Neural progenitor cell (in vitro differentiated cells): ENCODE data around the gene DEK. TPM values are rescaled to one million over a fixed set of nuclear protein-coding genes. Genes with fewer than 3 reads are reported as not detected.
"Not testable (repeated sequence)": the region's sequence is repeated elsewhere in the genome, so short reads cannot be mapped to it uniquely, and the experiment has no call there.

Source experiments
- DNase-seq: peaks from one replicate; pipeline ENCODE4 v3.0.0-alpha.2; 2016; ENCODE audit warnings: low spot score
- H2AFZ ChIP-seq: fragments of 200-600 bp; sonication (generic); replicated peaks from 2 replicates; pipeline ENCODE4 v1.6.1; 2016; ENCODE audit warnings: antibody characterized with exemption
- H3F3A ChIP-seq: fragments of 200-600 bp; sonication (generic); 2 replicates; pipeline ENCODE4 v1.6.1; 2016; ENCODE audit warnings: antibody characterized with exemption, low read depth
- H3K27ac ChIP-seq: fragments of 200-600 bp; sonication (generic); 2 replicates; pipeline ENCODE4 v1.5.1; 2016; ENCODE audit warnings: mild to moderate bottlenecking
- H3K27me3 ChIP-seq: fragments of 200-600 bp; sonication (generic); 2 replicates; pipeline ENCODE4 v1.6.1; 2016; ENCODE audit warnings: mild to moderate bottlenecking, moderate library complexity
- H3K36me3 ChIP-seq: fragments of 200-600 bp; sonication (generic); 2 replicates; pipeline ENCODE4 v1.5.1; 2016
- H3K4me1 ChIP-seq: fragments of 200-600 bp; sonication (generic); 2 replicates; pipeline ENCODE4 v1.6.1; 2016; ENCODE audit warnings: mixed run types
- H3K4me2 ChIP-seq: fragments of 200-600 bp; sonication (generic); 2 replicates; pipeline ENCODE4 v1.6.1; 2016
- H3K4me3 ChIP-seq: fragments of 200-600 bp; sonication (generic); 2 replicates; pipeline ENCODE4 v1.5.1; 2016
- H3K79me2 ChIP-seq: fragments of 200-600 bp; sonication (generic); 2 replicates; pipeline ENCODE4 v1.6.1; 2016; ENCODE audit warnings: low read depth
- H3K9ac ChIP-seq: fragments of 200-600 bp; sonication (generic); 2 replicates; pipeline ENCODE4 v1.6.1; 2016
- H3K9me3 ChIP-seq: fragments of 200-600 bp; sonication (generic); 2 replicates; pipeline ENCODE4 v1.5.1; 2016; ENCODE audit warnings: low read depth
- H4K20me1 ChIP-seq: fragments of 200-600 bp; sonication (generic); 2 replicates; pipeline ENCODE4 v1.6.1; 2016; ENCODE audit warnings: low read depth
- H3K27ac Mint-ChIP-seq: 3 replicates; pipeline ENCODE4 v1.8.0; 2021; ENCODE audit warnings: mixed read lengths
- H3K27me3 Mint-ChIP-seq: 2 replicates; pipeline ENCODE4 v1.8.0; 2022; ENCODE audit warnings: low read depth, mild to moderate bottlenecking, inconsistent platforms, moderate library complexity, mixed read lengths; ENCODE audit not compliant: insufficient read depth
- H3K36me3 Mint-ChIP-seq: 3 replicates; pipeline ENCODE4 v1.8.0; 2021; ENCODE audit warnings: mixed read lengths
- H3K4me1 Mint-ChIP-seq: 3 replicates; pipeline ENCODE4 v1.8.0; 2021; ENCODE audit warnings: mixed read lengths
- H3K4me3 Mint-ChIP-seq: 3 replicates; pipeline ENCODE4 v1.8.0; 2021; ENCODE audit warnings: mild to moderate bottlenecking, moderate library complexity, mixed read lengths
- H3K9me3 Mint-ChIP-seq: 3 replicates; pipeline ENCODE4 v1.8.0; 2020; ENCODE audit warnings: mixed read lengths
- CTCF ChIP-seq: fragments of 200-600 bp; sonication (generic); IDR thresholded peaks from 2 replicates; pipeline ENCODE4 v1.5.1; 2017; ENCODE audit warnings: antibody characterized with exemption, mild to moderate bottlenecking
- EZH2 ChIP-seq: fragments of 200-600 bp; sonication (generic); IDR thresholded peaks from 2 replicates; pipeline ENCODE4 v1.6.1; 2017; ENCODE audit warnings: antibody characterized with exemption, mild to moderate bottlenecking, moderate library complexity
- EZH2phosphoT487 ChIP-seq: fragments of 200-600 bp; sonication (generic); IDR thresholded peaks from 2 replicates; pipeline ENCODE4 v1.6.1; 2017; ENCODE audit warnings: antibody characterized with exemption
- total RNA-seq: library from RNA; depleted of rRNA; stranded (reverse); fragments of >200 nt; gene quantifications from 2 replicates; pipeline ENCODE4 v1.2.3, GENCODE V29; 2015; ENCODE audit warnings: low replicate concordance

DEK gene
- total RNA-seq, 1 donor from 2014 or later, result 501 TPM

GRCh38 chr6:18234564-18234963 lies 29.8 kb downstream of the DEK start:
- Histone ChIP-seq H3K79me2 (peaks cover 94% of the 10 kb centered on the region), H3K4me3 (no peak overlapping the region), H3K27me3 (no peaks in the 10 kb centered on the region), H3F3A (peaks cover 26% of the 10 kb centered on the region), H2AFZ (no peak overlapping the region), H3K4me2 (no peak overlapping the region), H3K36me3 (peaks cover 56% of the 10 kb centered on the region), H4K20me1 (peaks cover 2% of the 10 kb centered on the region), H3K27ac (no peak overlapping the region), H3K9me3 (peaks cover 17% of the 10 kb centered on the region), H3K4me1 (no peaks in the 10 kb centered on the region), H3K9ac (no peak overlapping the region)
- Mint-ChIP-seq H3K36me3 (peaks cover 80% of the 10 kb centered on the region), H3K4me1 (no peaks in the 10 kb centered on the region), H3K27me3 (peaks cover 2% of the 10 kb centered on the region), H3K9me3 (peaks cover 54% of the 10 kb centered on the region), H3K4me3 (no peak overlapping the region), H3K27ac (no peak overlapping the region)
- no peak for TF ChIP-seq CTCF
- TF ChIP-seq EZH2phosphoT487, result no peak
- TF ChIP-seq EZH2, result no peak
- DNase-seq, result no peak

GRCh38 chr6:18233770-18234169 lies 30.6 kb downstream of the DEK start:
- H4K20me1 ChIP-seq, H3K27ac ChIP-seq, H3K4me2 ChIP-seq, H3K4me1 ChIP-seq, H3K4me3 Mint-ChIP-seq, H3K27me3 Mint-ChIP-seq, DNase-seq, H2AFZ ChIP-seq, H3K4me3 ChIP-seq, H3K4me1 Mint-ChIP-seq, H3K9ac ChIP-seq, H3K27me3 ChIP-seq, H3K27ac Mint-ChIP-seq: not testable (repeated sequence)
- peaks cover 94% of the 10 kb centered on the region for H3K79me2 ChIP-seq
- H3K36me3 ChIP-seq, result peaks cover 55% of the 10 kb centered on the region
- H3K9me3 Mint-ChIP-seq, result peaks cover 61% of the 10 kb centered on the region
- peaks cover 19% of the 10 kb centered on the region for H3K9me3 ChIP-seq
- H3K36me3 Mint-ChIP-seq, result peaks cover 86% of the 10 kb centered on the region
- peaks cover 26% of the 10 kb centered on the region for H3F3A ChIP-seq

- H3K27ac ChIP-seq, H3K27ac Mint-ChIP-seq: not testable (repeated sequence)
- H3K9me3 Mint-ChIP-seq, result peaks cover 71% of the 10 kb centered on the region
Measured at GRCh38 chr6:18231856-18232255, 32.5 kb downstream of the DEK start.

GRCh38 chr6:18228590-18228989 lies 35.7 kb downstream of the DEK start:
- H3K36me3 Mint-ChIP-seq, result peaks cover 68% of the 10 kb centered on the region
- H3K9me3 Mint-ChIP-seq, result peaks cover 55% of the 10 kb centered on the region
- H3K36me3 ChIP-seq, result peaks cover 56% of the 10 kb centered on the region
- H3K4me3 Mint-ChIP-seq, H3K4me3 ChIP-seq, H3K27ac ChIP-seq, DNase-seq, H3K27me3 Mint-ChIP-seq, H2AFZ ChIP-seq, H3K4me1 ChIP-seq, H3K27ac Mint-ChIP-seq, H3K9ac ChIP-seq, H3K4me1 Mint-ChIP-seq, H3K27me3 ChIP-seq, H3K4me2 ChIP-seq: not testable (repeated sequence)
- H3K9me3 ChIP-seq, result peaks cover 15% of the 10 kb centered on the region
- H3K79me2 ChIP-seq, result peaks cover 74% of the 10 kb centered on the region
- peaks cover 48% of the 10 kb centered on the region for H3F3A ChIP-seq
- H4K20me1 ChIP-seq, result peaks cover 17% of the 10 kb centered on the region

More at GRCh38 chr6:18231856-18232255, 32.5 kb downstream of the DEK start:
- peaks cover 54% of the 10 kb centered on the region for H3K36me3 ChIP-seq
- H3K4me1 ChIP-seq, H3K27me3 ChIP-seq, H3K27me3 Mint-ChIP-seq, H2AFZ ChIP-seq, H4K20me1 ChIP-seq, H3K4me1 Mint-ChIP-seq, H3K4me3 ChIP-seq, DNase-seq, H3K4me3 Mint-ChIP-seq, H3K9ac ChIP-seq, H3K4me2 ChIP-seq: not testable (repeated sequence)
- peaks cover 23% of the 10 kb centered on the region for H3K9me3 ChIP-seq
- peaks cover 35% of the 10 kb centered on the region for H3F3A ChIP-seq
- H3K36me3 Mint-ChIP-seq, result peaks cover 92% of the 10 kb centered on the region
- peaks cover 91% of the 10 kb centered on the region for H3K79me2 ChIP-seq

GRCh38 chr6:18227166-18227565 lies 37.2 kb downstream of the DEK start:
- H3K4me2 ChIP-seq, H3K27me3 ChIP-seq, H3K4me3 ChIP-seq, H3K27me3 Mint-ChIP-seq, DNase-seq, H3K4me3 Mint-ChIP-seq, H3K4me1 ChIP-seq, H3K4me1 Mint-ChIP-seq, H3K27ac Mint-ChIP-seq, H2AFZ ChIP-seq, H3K9ac ChIP-seq: not testable (repeated sequence)
- Mint-ChIP-seq H3K36me3 (peaks cover 57% of the 10 kb centered on the region), H3K9me3 (peaks cover 43% of the 10 kb centered on the region)
- H4K20me1 ChIP-seq, result peaks cover 17% of the 10 kb centered on the region
- H3F3A ChIP-seq, result peaks cover 55% of the 10 kb centered on the region
- H3K27ac ChIP-seq, result peak overlapping the region; percentile 2
- peaks cover 11% of the 10 kb centered on the region for H3K9me3 ChIP-seq
- H3K36me3 ChIP-seq, result peaks cover 54% of the 10 kb centered on the region
- H3K79me2 ChIP-seq, result peaks cover 62% of the 10 kb centered on the region

- peaks cover 56% of the 10 kb centered on the region for H3F3A ChIP-seq
- H3K4me3 ChIP-seq, H3K27me3 ChIP-seq, H3K4me1 Mint-ChIP-seq, H3K9ac ChIP-seq, H3K27me3 Mint-ChIP-seq, H3K4me3 Mint-ChIP-seq, H3K4me1 ChIP-seq, H3K4me2 ChIP-seq, H3K27ac Mint-ChIP-seq, DNase-seq, H3K9me3 ChIP-seq, H2AFZ ChIP-seq: not testable (repeated sequence)
- peaks cover 48% of the 10 kb centered on the region for H3K36me3 ChIP-seq
- Mint-ChIP-seq H3K9me3 (peaks cover 37% of the 10 kb centered on the region), H3K36me3 (peaks cover 53% of the 10 kb centered on the region)
- H3K27ac ChIP-seq, result peak overlapping the region; percentile 56
- peaks cover 17% of the 10 kb centered on the region for H4K20me1 ChIP-seq
- H3K79me2 ChIP-seq, result peaks cover 56% of the 10 kb centered on the region
Measured at GRCh38 chr6:18226451-18227105, 37.8 kb downstream of the DEK start.
